RWPE2 (cell line): Measurements from ENCODE around the gene NDEL1.
A peak's percentile ranks its signal among the peaks of the same experiment; 100 is the strongest.

ENCODE experiments used
- ATAC-seq: fragments of 200-7000 bp; cut with Tn5 transposase; 3 replicates; pipeline ENCODE4 v1.9.1; 2021; ENCODE audit warnings: low read depth
- DNase-seq: peaks from one replicate; pipeline ENCODE4 v3.0.0-alpha.2; 2020; ENCODE audit warnings: low spot score
- H3K27ac ChIP-seq: fragments of 450-650 bp; 2 replicates; pipeline ENCODE4 v1.5.1; 2017; ENCODE audit warnings: mild to moderate bottlenecking; ENCODE audit not compliant: poor library complexity, severe bottlenecking
- H3K27me3 ChIP-seq: fragments of 250-450 bp; sonication (Bioruptor Pico); 2 replicates; pipeline ENCODE4 v1.5.1; 2021; ENCODE audit warnings: mild to moderate bottlenecking, moderate library complexity; ENCODE audit not compliant: insufficient read depth, poor library complexity, severe bottlenecking
- H3K36me3 ChIP-seq: fragments of 250-450 bp; sonication (Bioruptor Pico); 2 replicates; pipeline ENCODE4 v1.5.1; 2020; ENCODE audit warnings: low read depth, mild to moderate bottlenecking, moderate library complexity
- H3K4me1 ChIP-seq: fragments of 250-450 bp; sonication (Bioruptor Pico); 2 replicates; pipeline ENCODE4 v1.5.1; 2021; ENCODE audit warnings: mild to moderate bottlenecking, moderate library complexity; ENCODE audit not compliant: insufficient read depth, poor library complexity, severe bottlenecking
- H3K4me3 ChIP-seq: fragments of 250-450 bp; sonication (Bioruptor Pico); 2 replicates; pipeline ENCODE4 v1.5.1; 2021; ENCODE audit warnings: mild to moderate bottlenecking, moderate library complexity; ENCODE audit not compliant: severe bottlenecking
- H3K9me3 ChIP-seq: fragments of 250-450 bp; sonication (Bioruptor Pico); 2 replicates; pipeline ENCODE4 v1.5.1; 2021; ENCODE audit warnings: mild to moderate bottlenecking, moderate library complexity; ENCODE audit not compliant: severe bottlenecking
- CTCF ChIP-seq: fragments of 450-650 bp; IDR thresholded peaks from one replicate; pipeline ENCODE4 v1.5.1; 2017; ENCODE audit warnings: mild to moderate bottlenecking, moderate library complexity; ENCODE audit not compliant: poor library complexity, severe bottlenecking

NDEL1 gene, protein sequence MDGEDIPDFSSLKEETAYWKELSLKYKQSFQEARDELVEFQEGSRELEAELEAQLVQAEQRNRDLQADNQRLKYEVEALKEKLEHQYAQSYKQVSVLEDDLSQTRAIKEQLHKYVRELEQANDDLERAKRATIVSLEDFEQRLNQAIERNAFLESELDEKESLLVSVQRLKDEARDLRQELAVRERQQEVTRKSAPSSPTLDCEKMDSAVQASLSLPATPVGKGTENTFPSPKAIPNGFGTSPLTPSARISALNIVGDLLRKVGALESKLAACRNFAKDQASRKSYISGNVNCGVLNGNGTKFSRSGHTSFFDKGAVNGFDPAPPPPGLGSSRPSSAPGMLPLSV

GRCh38 chr17:8435245-8436168 lies at the start of gene NDEL1:
NDEL1 (plus strand) TSS chr17:8435884; CDS start chr17:8444272, 8,388 bp downstream.
- TF ChIP-seq CTCF = no peak
- peak; percentile 98 for ATAC-seq

GRCh38 chr17:8386841-8387240 lies 48.8 kb upstream of the NDEL1 start:
- no peaks in the 10 kb centered on the region for H3K9me3 ChIP-seq
- no peak for DNase-seq
- no peaks in the 10 kb centered on the region for H3K27me3 ChIP-seq
- no peak for ATAC-seq
- H3K36me3 ChIP-seq = peaks cover 8% of the 10 kb centered on the region
- no peak overlapping the region for H3K4me3 ChIP-seq
- H3K27ac ChIP-seq = no peak overlapping the region
- H3K4me1 ChIP-seq = peaks cover 20% of the 10 kb centered on the region
- no peak for TF ChIP-seq CTCF

More at GRCh38 chr17:8435245-8436168, at the start of gene NDEL1:
- H3K27ac ChIP-seq = peak within 1 kb of the TSS; percentile 73
- H3K4me3 ChIP-seq = peak within 1 kb of the TSS; percentile 93
- H3K9me3 ChIP-seq = no peaks in the 10 kb centered on the region
- H3K36me3 ChIP-seq = peaks cover 28% of the 10 kb centered on the region
- DNase-seq = peak; percentile 99
- H3K27me3 ChIP-seq = no peaks in the 10 kb centered on the region
- H3K4me1 ChIP-seq = peaks cover 5% of the 10 kb centered on the region

- ATAC-seq (no peak), DNase-seq (no peak)
- Histone ChIP-seq H3K36me3 (no peaks in the 10 kb centered on the region), H3K4me3 (no peak overlapping the region), H3K27me3 (no peaks in the 10 kb centered on the region), H3K27ac (no peak overlapping the region), H3K4me1 (peaks cover 22% of the 10 kb centered on the region), H3K9me3 (no peaks in the 10 kb centered on the region)
- TF ChIP-seq CTCF = no peak
These were observed 47.6 kb upstream of the NDEL1 start for GRCh38 chr17:8387914-8388651.

GRCh38 chr17:8391711-8392110 lies 44.0 kb upstream of the NDEL1 start:
- peak overlapping the region; percentile 43 for H3K27ac ChIP-seq
- H3K4me1 ChIP-seq = peaks cover 18% of the 10 kb centered on the region
- H3K27me3 ChIP-seq = no peaks in the 10 kb centered on the region
- DNase-seq (peak; percentile 60), ATAC-seq (peak; percentile 69)
- no peaks in the 10 kb centered on the region for H3K9me3 ChIP-seq
- no peak overlapping the region for H3K4me3 ChIP-seq
- no peak for TF ChIP-seq CTCF
- H3K36me3 ChIP-seq = no peaks in the 10 kb centered on the region
